HG03460 (cell line): ENCODE results near the gene IQCE.
A peak's percentile ranks its signal among the peaks of the same experiment; 100 is the strongest.
"Not testable (repeated sequence)": the region's sequence is repeated elsewhere in the genome, so short reads cannot be mapped to it uniquely, and the experiment has no call there.

Experiments
- ATAC-seq: cut with Tn5 transposase; IDR thresholded peaks from one replicate; pipeline ENCODE4 v1.9.1; 2021; ENCODE audit not compliant: unreplicated experiment

Gene IQCE

GRCh38 chr7:2598154-2598823 lies 39.5 kb downstream of the IQCE start:
- no peak for ATAC-seq

GRCh38 chr7:2601065-2601464 lies 42.3 kb downstream of the IQCE start:
- no peak for ATAC-seq

GRCh38 chr7:2601907-2602306 lies 43.1 kb downstream of the IQCE start:
- no peak for ATAC-seq

GRCh38 chr7:2602406-2603043 lies 43.7 kb downstream of the IQCE start:
- ATAC-seq: no peak

- ATAC-seq: no peak
Observed at GRCh38 chr7:2603044-2603965, 44.5 kb downstream of the IQCE start.

- ATAC-seq: no peak
Observed at GRCh38 chr7:2604608-2605174, 45.9 kb downstream of the IQCE start.

- no peak for ATAC-seq
Observed at GRCh38 chr7:2605608-2606538, 47.1 kb downstream of the IQCE start.

GRCh38 chr7:2606539-2606936 lies 47.8 kb downstream of the IQCE start:
- ATAC-seq: no peak

GRCh38 chr7:2607122-2607922 lies 48.5 kb downstream of the IQCE start:
- no peak for ATAC-seq

- ATAC-seq: no peak
Observed at GRCh38 chr7:2607923-2608904, 49.4 kb downstream of the IQCE start.

GRCh38 chr7:2608921-2609411 lies 50.2 kb downstream of the IQCE start:
- peak; percentile 80 for ATAC-seq

- not testable (repeated sequence) for ATAC-seq
Observed at GRCh38 chr7:2609646-2610045, 50.9 kb downstream of the IQCE start.

- ATAC-seq: no peak
Observed at GRCh38 chr7:2610466-2610865, 51.7 kb downstream of the IQCE start.

GRCh38 chr7:2610898-2611297 lies 52.1 kb downstream of the IQCE start:
- ATAC-seq: no peak

- ATAC-seq: no peak
Observed at GRCh38 chr7:2611401-2611800, 52.6 kb downstream of the IQCE start.

- ATAC-seq: no peak
Observed at GRCh38 chr7:2611922-2612321, 53.1 kb downstream of the IQCE start.

- ATAC-seq: no peak
Observed at GRCh38 chr7:2612445-2613097, 53.8 kb downstream of the IQCE start.
